HCT116 (cell line): ENCODE measurements around the gene CELA2B. TPM values are rescaled to one million over a fixed set of nuclear protein-coding genes. Genes with fewer than 3 reads are reported as not detected.

ENCODE experiments used
- ATAC-seq: fragments of 200-7000 bp; cut with Tn5 transposase; 2 replicates; pipeline ENCODE4 v1.9.1; 2020; ENCODE audit warnings: mild to moderate bottlenecking, moderate library complexity
- BruUV-seq: library from RNA; stranded (reverse); fragments of 400-500 nt; replicated peaks from 2 replicates; lab custom pipeline; 2021; lab: Mats Ljungman, UMichigan
- CTCF ChIA-PET: fragments of 300-600 bp; sonication (Branson Sonifier 250); formaldehyde crosslinking; loops from one replicate; lab custom pipeline; 2021; ENCODE audit warnings: antibody characterized with exemption; lab: Charles Lee
- POLR2A ChIA-PET: fragments of 300-600, 350-600 bp; sonication (Branson Sonifier 250); formaldehyde crosslinking; loops from one replicate; lab custom pipeline; 2021; ENCODE audit warnings: antibody characterized with exemption; lab: Charles Lee
- RAD21 ChIA-PET, 2 experiments: fragments of 300-600 bp; sonication (Branson Sonifier 250); formaldehyde crosslinking; loops; one replicate each; lab custom pipeline; 2023; ENCODE audit warnings: low total read pairs in 2 of 2; ENCODE audit not compliant: uncharacterized antibody in 2 of 2, unreplicated experiment in 2 of 2, low non-redundant PET in 1 of 2; lab: Charles Lee
- DNase-seq: peaks from one replicate; pipeline ENCODE4 v3.0.0-alpha.2; 2010; ENCODE audit warnings: low read depth, low spot score
- H2AFZ ChIP-seq: fragments of 200-600 bp; shearing (Covaris generic), sonication (generic); 2 replicates; pipeline ENCODE4 v1.6.1; 2017; ENCODE audit warnings: low read depth, mixed run types, mixed read lengths, antibody characterized with exemption, low read length; ENCODE audit not compliant: poor library complexity, severe bottlenecking
- H3K27ac ChIP-seq: 2 replicates; pipeline ENCODE4 v1.5.1; 2012; ENCODE audit warnings: low read depth, low read length
- H3K27me3 ChIP-seq: fragments of 200-600 bp; sonication (generic); 2 replicates; pipeline ENCODE4 v1.6.1; 2016; ENCODE audit warnings: mixed run types, low read length, mixed read lengths; ENCODE audit not compliant: insufficient read depth
- H3K36me3 ChIP-seq, 2 experiments: fragments of 200-500 bp in 1 of 2; fragments of 200-600 bp in 1 of 2; sonication (Bioruptor generic) in 1 of 2; sonication (generic) in 1 of 2; 2 replicates each; pipeline versions ENCODE4 v1.5.1 to v1.6.1; 2014 to 2016; ENCODE audit warnings: low read length in 2 of 2, inconsistent platforms in 1 of 2, mixed read lengths in 1 of 2, mixed run types in 1 of 2; ENCODE audit not compliant: insufficient read depth in 2 of 2, control insufficient read depth in 1 of 2
- H3K4me1 ChIP-seq, 2 experiments: fragments of 200-600 bp in 1 of 2; sonication (generic) in 1 of 2; 2 replicates each; pipeline versions ENCODE4 v1.5.1 to v1.6.1; 2012 to 2017; ENCODE audit warnings: low read length in 2 of 2, inconsistent platforms in 1 of 2, mild to moderate bottlenecking in 1 of 2, mixed read lengths in 1 of 2, mixed run types in 1 of 2, moderate library complexity in 1 of 2; ENCODE audit not compliant: insufficient read depth in 2 of 2, control insufficient read depth in 1 of 2
- H3K4me2 ChIP-seq: fragments of 200-600 bp; sonication (generic); 2 replicates; pipeline ENCODE4 v1.6.1; 2017; ENCODE audit warnings: mixed run types, low read length, mixed read lengths
- H3K4me3 ChIP-seq, 2 experiments: fragments of 200-600 bp in 1 of 2; sonication (generic) in 1 of 2; replicated peaks in 1 of 2; 2 replicates each; pipeline ENCODE4 v1.5.1; 2011 to 2016; ENCODE audit warnings: low read length in 2 of 2, control low read depth in 1 of 2, low read depth in 1 of 2, mild to moderate bottlenecking in 1 of 2, mixed read lengths in 1 of 2, mixed run types in 1 of 2
- H3K79me2 ChIP-seq: fragments of 200-600 bp; sonication (generic); 2 replicates; pipeline ENCODE4 v1.6.1; 2017; ENCODE audit warnings: mild to moderate bottlenecking, mixed run types, low read length, moderate library complexity, mixed read lengths; ENCODE audit not compliant: insufficient read depth
- H3K9ac ChIP-seq: fragments of 200-600 bp; sonication (generic); 2 replicates; pipeline ENCODE4 v1.6.1; 2016; ENCODE audit warnings: low read length, mixed read lengths
- H3K9me2 ChIP-seq: fragments of 200-600 bp; sonication (generic), shearing (Covaris generic); 2 replicates; pipeline ENCODE4 v1.6.1; 2017; ENCODE audit warnings: mixed run types, mild to moderate bottlenecking, moderate library complexity; ENCODE audit not compliant: insufficient read depth
- H3K9me3 ChIP-seq, 2 experiments: fragments of 200-500 bp in 1 of 2; fragments of 200-600 bp in 1 of 2; sonication (Bioruptor generic) in 1 of 2; sonication (generic) in 1 of 2; 2 replicates each; pipeline ENCODE4 v1.6.1; 2014 to 2017; ENCODE audit warnings: low read length in 2 of 2, mixed read lengths in 2 of 2, inconsistent platforms in 1 of 2, low read depth in 1 of 2, mild to moderate bottlenecking in 1 of 2, mixed run types in 1 of 2, moderate library complexity in 1 of 2; ENCODE audit not compliant: control insufficient read depth in 1 of 2, insufficient read depth in 1 of 2
- H4K20me1 ChIP-seq: fragments of 200-600 bp; sonication (generic), shearing (Covaris generic); 2 replicates; pipeline ENCODE4 v1.6.1; 2017; ENCODE audit warnings: mixed run types, mild to moderate bottlenecking, moderate library complexity; ENCODE audit not compliant: insufficient read depth
- ATF3 ChIP-seq: IDR thresholded peaks from 2 replicates; pipeline ENCODE4 v1.6.1; 2012
- CBX3 ChIP-seq: IDR thresholded peaks from 2 replicates; pipeline ENCODE4 v1.6.1; 2012; ENCODE audit warnings: low read depth
- CEBPB ChIP-seq: IDR thresholded peaks from 2 replicates; pipeline ENCODE4 v1.6.1; 2012; ENCODE audit warnings: low read depth
- CTCF ChIP-seq, 3 experiments: fragments of 200-600 bp in 1 of 3; sonication (generic) in 1 of 3; IDR thresholded peaks in 2 of 3; conservative IDR thresholded peaks in 1 of 3; 2 replicates each; pipeline ENCODE4 v1.5.1; 2012 to 2017; ENCODE audit warnings: low read depth in 2 of 3, low read length in 2 of 3, antibody characterized with exemption in 1 of 3, borderline replicate concordance in 1 of 3, control low read depth in 1 of 3, mild to moderate bottlenecking in 1 of 3, mixed read lengths in 1 of 3, mixed run types in 1 of 3, moderate library complexity in 1 of 3; ENCODE audit not compliant: insufficient read depth in 1 of 3
- EGR1 ChIP-seq: IDR thresholded peaks from 2 replicates; pipeline ENCODE4 v1.6.1; 2012; ENCODE audit warnings: low read depth
- EZH2 ChIP-seq: fragments of 200-600 bp; sonication (generic); IDR thresholded peaks from 2 replicates; pipeline ENCODE4 v1.6.1; 2017; ENCODE audit warnings: antibody characterized with exemption, mixed run types
- EZH2phosphoT487 ChIP-seq: fragments of 200-600 bp; IDR thresholded peaks from 2 replicates; pipeline ENCODE4 v1.6.1; 2018; ENCODE audit warnings: antibody characterized with exemption, borderline replicate concordance
- FOSL1 ChIP-seq: IDR thresholded peaks from 2 replicates; pipeline ENCODE4 v1.6.1; 2012; ENCODE audit warnings: low read depth
- JUND ChIP-seq: IDR thresholded peaks from 2 replicates; pipeline ENCODE4 v1.6.1; 2012
- POLR2A ChIP-seq: IDR thresholded peaks from 2 replicates; pipeline ENCODE4 v1.7.0; 2011; ENCODE audit warnings: borderline replicate concordance; ENCODE audit not compliant: insufficient read depth, insufficient read length; ENCODE audit errors: extremely low read depth
- POLR2AphosphoS5 ChIP-seq: IDR thresholded peaks from 2 replicates; pipeline ENCODE4 v1.6.1; 2011; ENCODE audit warnings: mild to moderate bottlenecking, low read depth, low read length, moderate library complexity
- RAD21 ChIP-seq: IDR thresholded peaks from 2 replicates; pipeline ENCODE4 v1.6.1; 2012; ENCODE audit warnings: low read depth, mild to moderate bottlenecking
- REST ChIP-seq: IDR thresholded peaks from 2 replicates; pipeline ENCODE4 v1.6.1; 2012; ENCODE audit warnings: low read depth
- SP1 ChIP-seq: IDR thresholded peaks from 2 replicates; pipeline ENCODE4 v1.6.1; 2012; ENCODE audit warnings: low read depth
- SRF ChIP-seq: IDR thresholded peaks from 2 replicates; pipeline ENCODE4 v1.6.1; 2012; ENCODE audit warnings: low read depth
- TCF7L2 ChIP-seq: IDR thresholded peaks from 2 replicates; pipeline ENCODE4 v1.7.0; 2011; ENCODE audit warnings: borderline replicate concordance, inconsistent platforms; ENCODE audit not compliant: insufficient read depth, insufficient read length; ENCODE audit errors: extremely low read depth
- ZBTB33 ChIP-seq: IDR thresholded peaks from 2 replicates; pipeline ENCODE4 v1.6.1; 2011; ENCODE audit warnings: mild to moderate bottlenecking, low read length, moderate library complexity; ENCODE audit not compliant: insufficient replicate concordance; ENCODE audit errors: extremely low read depth
- ZNF274 ChIP-seq: fragments of 200-500 bp; sonication (Bioruptor generic); IDR thresholded peaks from 2 replicates; pipeline ENCODE4 v1.6.1; 2014; ENCODE audit warnings: mild to moderate bottlenecking, low read depth, low read length, inconsistent platforms
- intact Hi-C: fragments of 100-400 bp; cut with micrococcal nuclease; formaldehyde crosslinking; loops from 2 replicates; pipeline ENCODE4 v1.10.0; 2022
- total RNA-seq: library from RNA; stranded (reverse); gene quantifications from one replicate; pipeline ENCODE4 v1.2.1, GENCODE V29; 2021; ENCODE audit not compliant: unreplicated experiment

CELA2B gene
- total RNA-seq, 1 experiment from 2014 or later = not detected

GRCh38 chr1:15432324-15432723, 43.6 kb upstream of the CELA2B start:
- Histone ChIP-seq H3K9me2 (no peaks in the 10 kb centered on the region), H3K79me2 (no peaks in the 10 kb centered on the region), H3K27me3 (no peaks in the 10 kb centered on the region), H3K9me3 (no peaks in the 10 kb centered on the region), H3K9ac (no peak overlapping the region), H2AFZ (no peak overlapping the region), H3K4me1 (peaks cover 0 to 37% of the 10 kb centered on the region in 2 experiments; a peak in 2 of 4 replicates), H3K4me2 (peak overlapping the region; percentile 42; the same call in 1 of the 2 replicates), H4K20me1 (no peaks in the 10 kb centered on the region), H3K4me3 (no peak overlapping the region), H3K27ac (no peak overlapping the region), H3K36me3 (no peaks in the 10 kb centered on the region; a peak in 1 of 4 replicates)
- DNase-seq = no peak
- no peak for TF ChIP-seq RAD21
- no peak for TF ChIP-seq CTCF (IDR thresholded peaks at IDR 0.05 in 2 of 3, conservative IDR thresholded peaks at IDR 0.05 in 1 of 3; ENCODE audit: borderline replicate concordance in 1 of 3, insufficient read depth in 1 of 3, low read depth in 2 of 3, low read length in 2 of 3)
- no peak for TF ChIP-seq ZNF274
- TF ChIP-seq CEBPB = no peak
- TF ChIP-seq JUND = no peak
- TF ChIP-seq FOSL1 = no peak
- no peak for TF ChIP-seq ATF3
- no peak for TF ChIP-seq POLR2A
- TF ChIP-seq ZBTB33 = no peak
- TF ChIP-seq SRF = no peak
- no peak; the same call in 1 of the 2 replicates for TF ChIP-seq POLR2AphosphoS5
- no peak for TF ChIP-seq TCF7L2
- no peak for TF ChIP-seq EGR1
- TF ChIP-seq SP1 = no peak
- no peak for TF ChIP-seq REST
- no peak for TF ChIP-seq CBX3
- TF ChIP-seq EZH2phosphoT487 = no peak
- TF ChIP-seq EZH2 = no peak
- no TSS peak for BruUV-seq
- ChIA-PET POLR2A (no interaction called here), CTCF (interaction anchor here (0.6 to 4.4 kb wide), 5 partner anchors 8 to 304 kb away, joined by 3 to 48 read pairs (median 4); partner anchors contain the start of gene EFHD2), RAD21 (interaction anchor here (3.0 to 4.1 kb wide), 2 partner anchors 108 to 109 kb away, joined by 15 to 22 read pairs; no protein-coding TSS in a partner anchor)
- intact Hi-C loops = no loop called here
- ATAC-seq = no peak
